Erythroblast (primary cell): ENCODE measurements around the gene DHX38.

Experiments used
- GATA1 ChIP-seq: IDR thresholded peaks from 2 replicates; pipeline ENCODE4 v1.6.1; 2011; ENCODE audit warnings: low read depth, mild to moderate bottlenecking, control low read depth, low read length, moderate library complexity
- POLR2A ChIP-seq: IDR thresholded peaks from 2 replicates; pipeline ENCODE4 v1.6.1; 2011; ENCODE audit warnings: mild to moderate bottlenecking, low read length

GRCh38 chr16:72113616-72113945, 19.9 kb downstream of the DHX38 start:
- no peak for TF ChIP-seq POLR2A
- no peak for TF ChIP-seq GATA1
